ENCODE measurements around the gene DPF3. TPM values are rescaled to one million over a fixed set of nuclear protein-coding genes. Genes with fewer than 3 reads are reported as not detected.

The DPF3 gene
- total RNA-seq, 3 donors from 2014 or later (not counting 1 experiment from before 2014, with no cell fraction given), result 1.4 to 1.8 (median 1.4) TPM

GRCh38 chr14:72855913-72856312, 38.0 kb downstream of the DPF3 start:
- DNase-seq, result no peak
- intact Hi-C loops (cut with micrococcal nuclease), result no loop called here
- Mint-ChIP-seq H3K27ac (no peak overlapping the region), H3K4me3 (no peak overlapping the region), H3K36me3 (no peaks in the 10 kb centered on the region), H3K27me3 (ENCODE audit: low read depth in 2 of 2) (no peaks in the 10 kb centered on the region), H3K4me1 (peaks cover 0 to 5% of the 10 kb centered on the region in 2 donors), H3K9me3 (no peaks in the 10 kb centered on the region)
- no peak for ATAC-seq
- H3K4me3 ChIP-seq (ENCODE audit: low read length), result no peak overlapping the region
- TF ChIP-seq CTCF (IDR thresholded peaks at IDR 0.05), result no peak
- no peak overlapping the region for H3K27ac ChIP-seq (ENCODE audit: low read length)
- 56% methylated on average over 1 of the region's 1 CpG for WGBS (ENCODE audit: insufficient coverage)
- no peaks in the 10 kb centered on the region for H3K27me3 ChIP-seq (ENCODE audit: control insufficient read depth, insufficient read depth, low read length)
- peaks cover 3% of the 10 kb centered on the region for H3K4me1 ChIP-seq (ENCODE audit: control insufficient read depth, insufficient read depth, low read length)
- no peaks in the 10 kb centered on the region for H3K9me3 ChIP-seq (ENCODE audit: control insufficient read depth, insufficient read depth, low read length)
- no peaks in the 10 kb centered on the region for H3K36me3 ChIP-seq (ENCODE audit: control insufficient read depth, insufficient read depth, low read length)

GRCh38 chr14:72852194-72852593, 41.7 kb downstream of the DPF3 start:
- H3K9me3 ChIP-seq (ENCODE audit: control insufficient read depth, insufficient read depth, low read length), result no peaks in the 10 kb centered on the region
- H3K4me3 ChIP-seq (ENCODE audit: low read length), result no peak overlapping the region
- H3K27me3 Mint-ChIP-seq (ENCODE audit: low read depth in 2 of 2), result peaks cover 0 to 5% of the 10 kb centered on the region in 2 donors
- H3K36me3 Mint-ChIP-seq, result no peaks in the 10 kb centered on the region
- DNase-seq, result no peak
- peaks cover 0 to 5% of the 10 kb centered on the region in 2 donors for H3K4me1 Mint-ChIP-seq
- TF ChIP-seq CTCF (IDR thresholded peaks at IDR 0.05), result no peak
- no peaks in the 10 kb centered on the region for H3K27me3 ChIP-seq (ENCODE audit: control insufficient read depth, insufficient read depth, low read length)
- no peaks in the 10 kb centered on the region for H3K9me3 Mint-ChIP-seq
- ATAC-seq, result no peak
- H3K36me3 ChIP-seq (ENCODE audit: control insufficient read depth, insufficient read depth, low read length), result no peaks in the 10 kb centered on the region
- H3K27ac ChIP-seq (ENCODE audit: low read length), result no peak overlapping the region
- H3K4me1 ChIP-seq (ENCODE audit: control insufficient read depth, insufficient read depth, low read length), result peaks cover 3% of the 10 kb centered on the region
- WGBS (ENCODE audit: insufficient coverage), result 97% methylated on average over 8 of the region's 10 CpGs
- no peak overlapping the region for H3K4me3 Mint-ChIP-seq
- intact Hi-C loops (cut with micrococcal nuclease), result no loop called here
- H3K27ac Mint-ChIP-seq, result no peak overlapping the region

GRCh38 chr14:72851635-72852034, 42.3 kb downstream of the DPF3 start:
- no peak for DNase-seq
- Histone ChIP-seq H3K4me1 (ENCODE audit: control insufficient read depth, insufficient read depth, low read length) (peaks cover 3% of the 10 kb centered on the region), H3K27ac (ENCODE audit: low read length) (no peak overlapping the region), H3K36me3 (ENCODE audit: control insufficient read depth, insufficient read depth, low read length) (no peaks in the 10 kb centered on the region), H3K27me3 (ENCODE audit: control insufficient read depth, insufficient read depth, low read length) (no peaks in the 10 kb centered on the region), H3K4me3 (ENCODE audit: low read length) (no peak overlapping the region), H3K9me3 (ENCODE audit: control insufficient read depth, insufficient read depth, low read length) (no peaks in the 10 kb centered on the region)
- intact Hi-C loops (cut with micrococcal nuclease), result no loop called here
- Mint-ChIP-seq H3K36me3 (no peaks in the 10 kb centered on the region), H3K27me3 (ENCODE audit: low read depth in 2 of 2) (peaks cover 0 to 5% of the 10 kb centered on the region in 2 donors), H3K4me3 (no peak overlapping the region), H3K9me3 (no peaks in the 10 kb centered on the region), H3K27ac (no peak overlapping the region), H3K4me1 (peaks cover 0 to 5% of the 10 kb centered on the region in 2 donors)
- TF ChIP-seq CTCF (IDR thresholded peaks at IDR 0.05), result no peak
- 86% methylated on average over 14 of the region's 14 CpGs for WGBS (ENCODE audit: insufficient coverage)
- no peak for ATAC-seq

- H3K27ac Mint-ChIP-seq, result no peak overlapping the region
- H3K27me3 Mint-ChIP-seq (ENCODE audit: low read depth in 2 of 2), result peaks cover 0 to 5% of the 10 kb centered on the region in 2 donors
- H3K36me3 ChIP-seq (ENCODE audit: control insufficient read depth, insufficient read depth, low read length), result no peaks in the 10 kb centered on the region
- H3K27me3 ChIP-seq (ENCODE audit: control insufficient read depth, insufficient read depth, low read length), result no peaks in the 10 kb centered on the region
- no peaks in the 10 kb centered on the region for H3K36me3 Mint-ChIP-seq
- WGBS (ENCODE audit: insufficient coverage), result 87% methylated on average over 4 of the region's 4 CpGs
- no peaks in the 10 kb centered on the region for H3K4me1 ChIP-seq (ENCODE audit: control insufficient read depth, insufficient read depth, low read length)
- H3K9me3 Mint-ChIP-seq, result no peaks in the 10 kb centered on the region
- no peaks in the 10 kb centered on the region for H3K9me3 ChIP-seq (ENCODE audit: control insufficient read depth, insufficient read depth, low read length)
- no peak for TF ChIP-seq CTCF (IDR thresholded peaks at IDR 0.05)
- intact Hi-C loops (cut with micrococcal nuclease), result no loop called here
- no peak overlapping the region for H3K4me3 Mint-ChIP-seq
- no peak for ATAC-seq
- H3K27ac ChIP-seq (ENCODE audit: low read length), result no peak overlapping the region
- no peak for DNase-seq
- H3K4me3 ChIP-seq (ENCODE audit: low read length), result no peak overlapping the region
- no peaks in the 10 kb centered on the region for H3K4me1 Mint-ChIP-seq
These were observed 43.5 kb downstream of the DPF3 start for GRCh38 chr14:72850360-72850759.
